Endothelial cell (in vitro differentiated cells): ENCODE measurements around the gene LAG3. TPM values are rescaled to one million over a fixed set of nuclear protein-coding genes. Genes with fewer than 3 reads are reported as not detected.
A peak's percentile ranks its signal among the peaks of the same experiment; 100 is the strongest.

Experiments
- DNase-seq: peaks from one replicate; pipeline ENCODE4 v3.0.0; 2021; ENCODE audit warnings: low spot score
- H3K27ac Mint-ChIP-seq: one replicate; pipeline ENCODE4 v1.8.0; 2021; ENCODE audit warnings: mixed read lengths, inconsistent platforms; ENCODE audit not compliant: unreplicated experiment
- H3K27me3 Mint-ChIP-seq: one replicate; pipeline ENCODE4 v1.8.0; 2021; ENCODE audit warnings: mild to moderate bottlenecking, moderate library complexity, mixed read lengths, inconsistent platforms; ENCODE audit not compliant: unreplicated experiment
- H3K36me3 Mint-ChIP-seq: one replicate; pipeline ENCODE4 v1.8.0; 2021; ENCODE audit warnings: mild to moderate bottlenecking, low read depth, mixed read lengths, inconsistent platforms; ENCODE audit not compliant: unreplicated experiment
- H3K4me1 Mint-ChIP-seq: one replicate; pipeline ENCODE4 v1.8.0; 2021; ENCODE audit warnings: mild to moderate bottlenecking, mixed read lengths, inconsistent platforms; ENCODE audit not compliant: unreplicated experiment
- H3K4me3 Mint-ChIP-seq: one replicate; pipeline ENCODE4 v1.8.0; 2021; ENCODE audit warnings: mild to moderate bottlenecking, mixed read lengths, inconsistent platforms; ENCODE audit not compliant: unreplicated experiment
- H3K9me3 Mint-ChIP-seq: one replicate; pipeline ENCODE4 v1.8.0; 2021; ENCODE audit warnings: mixed read lengths, inconsistent platforms; ENCODE audit not compliant: unreplicated experiment
- total RNA-seq: library from RNA; stranded (reverse); fragmentation: NEBNext Ultra II Directional; extraction: Animal tissue kit (Norgen Biotek cat#: 25700); gene quantifications from one replicate; pipeline ENCODE4 v1.2.1, GENCODE V29; 2021; ENCODE audit not compliant: unreplicated experiment
- TF ChIP-seq, protein P1 (sequence below): fragments of 200-600 bp; sonication (generic); IDR thresholded peaks from one replicate; pipeline ENCODE4 v1.5.0; 2021; ENCODE audit warnings: antibody characterized with exemption; ENCODE audit not compliant: unreplicated experiment

LAG3 gene
- total RNA-seq, 1 donor from 2014 or later, result 7.6 TPM

DNA sequence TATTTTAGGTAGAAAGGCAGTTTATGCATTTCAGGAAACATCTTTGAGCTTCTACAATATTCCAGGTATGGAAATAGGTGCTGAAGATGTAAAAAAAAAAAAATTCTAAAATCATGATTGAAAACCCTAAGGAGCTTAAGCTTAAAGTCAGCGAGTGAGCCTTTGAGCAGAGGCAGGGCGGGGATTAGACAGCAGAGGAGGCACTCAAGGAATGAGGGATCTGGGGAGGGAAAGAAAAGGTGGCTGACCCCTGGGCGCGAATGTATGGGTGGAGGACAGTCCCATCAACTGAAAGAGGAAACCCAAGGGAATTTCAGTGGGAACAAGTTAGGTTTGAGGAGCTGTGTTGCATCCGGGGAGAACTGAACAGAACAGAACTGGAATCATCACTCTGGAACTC lies 12.6 kb upstream of the LAG3 start:
- Mint-ChIP-seq H3K9me3 (no peaks in the 10 kb centered on the region), H3K4me1 (peaks cover 40% of the 10 kb centered on the region), H3K4me3 (peak overlapping the region; percentile 22), H3K36me3 (peaks cover 4% of the 10 kb centered on the region), H3K27ac (peak overlapping the region; percentile 38), H3K27me3 (peaks cover 13% of the 10 kb centered on the region)
- no peak for DNase-seq
- TF ChIP-seq, protein P1, sequence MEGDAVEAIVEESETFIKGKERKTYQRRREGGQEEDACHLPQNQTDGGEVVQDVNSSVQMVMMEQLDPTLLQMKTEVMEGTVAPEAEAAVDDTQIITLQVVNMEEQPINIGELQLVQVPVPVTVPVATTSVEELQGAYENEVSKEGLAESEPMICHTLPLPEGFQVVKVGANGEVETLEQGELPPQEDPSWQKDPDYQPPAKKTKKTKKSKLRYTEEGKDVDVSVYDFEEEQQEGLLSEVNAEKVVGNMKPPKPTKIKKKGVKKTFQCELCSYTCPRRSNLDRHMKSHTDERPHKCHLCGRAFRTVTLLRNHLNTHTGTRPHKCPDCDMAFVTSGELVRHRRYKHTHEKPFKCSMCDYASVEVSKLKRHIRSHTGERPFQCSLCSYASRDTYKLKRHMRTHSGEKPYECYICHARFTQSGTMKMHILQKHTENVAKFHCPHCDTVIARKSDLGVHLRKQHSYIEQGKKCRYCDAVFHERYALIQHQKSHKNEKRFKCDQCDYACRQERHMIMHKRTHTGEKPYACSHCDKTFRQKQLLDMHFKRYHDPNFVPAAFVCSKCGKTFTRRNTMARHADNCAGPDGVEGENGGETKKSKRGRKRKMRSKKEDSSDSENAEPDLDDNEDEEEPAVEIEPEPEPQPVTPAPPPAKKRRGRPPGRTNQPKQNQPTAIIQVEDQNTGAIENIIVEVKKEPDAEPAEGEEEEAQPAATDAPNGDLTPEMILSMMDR, result no peak

DNA sequence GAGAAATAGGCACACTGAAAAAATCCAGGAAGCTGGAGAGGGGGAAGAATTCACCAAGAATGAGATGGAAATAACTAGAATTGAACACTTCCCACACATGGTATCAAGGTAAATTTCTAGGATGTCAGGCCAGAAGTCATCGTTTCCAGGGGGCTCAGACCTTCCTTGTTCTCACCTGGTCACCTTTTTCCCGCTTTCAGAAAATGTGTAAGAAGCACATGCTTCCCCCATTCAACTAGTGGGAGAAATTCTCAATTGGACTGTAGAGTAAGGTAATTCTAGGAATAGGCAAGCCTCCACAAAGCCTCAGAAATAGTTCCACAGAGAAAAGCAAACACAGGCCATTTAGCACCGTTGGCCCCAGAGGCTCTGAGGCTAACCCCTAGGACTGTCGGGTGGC lies 8.9 kb upstream of the LAG3 start:
- peak overlapping the region; percentile 70 for H3K27ac Mint-ChIP-seq
- H3K4me3 Mint-ChIP-seq, result no peak overlapping the region

DNA sequence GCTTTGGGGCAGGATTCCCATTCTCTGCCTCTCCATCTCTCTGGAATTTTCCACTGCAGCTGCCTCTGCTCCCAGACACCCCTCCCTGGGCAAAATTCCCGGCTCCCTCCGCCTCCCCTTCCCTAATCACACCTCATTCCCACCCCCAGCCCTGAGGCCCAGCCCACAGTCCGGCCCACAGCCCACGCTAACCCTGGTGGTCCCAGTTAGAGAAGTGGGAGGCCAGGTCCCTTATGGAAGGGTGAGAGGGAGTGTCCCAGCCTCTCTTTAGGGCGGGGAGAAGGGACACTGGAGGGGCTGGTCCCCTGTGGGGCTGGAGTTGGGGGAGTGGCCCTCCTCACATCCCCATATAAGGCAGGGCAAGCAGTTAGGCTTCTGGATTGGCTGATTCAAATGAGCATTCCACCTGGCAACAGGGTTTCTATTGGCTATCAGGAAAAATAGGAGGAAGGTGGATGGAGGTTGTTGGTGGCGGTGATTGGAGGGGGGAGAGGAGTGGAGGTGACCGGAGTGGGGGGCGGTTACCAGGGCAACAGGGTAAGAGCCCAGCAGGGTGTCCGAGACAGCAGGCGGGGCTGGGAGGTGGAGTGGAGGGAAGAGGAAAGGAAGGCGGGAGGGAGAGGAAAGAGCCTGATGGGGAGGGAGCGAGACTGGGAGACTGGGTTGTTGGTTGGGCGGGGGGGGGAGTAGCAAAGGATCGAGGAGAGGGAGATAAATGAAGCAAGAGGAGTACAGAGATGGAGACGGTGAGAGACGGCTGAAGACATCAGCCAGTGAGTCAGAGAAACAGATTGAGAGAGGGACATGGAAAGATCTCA lies 8.1 kb upstream of the LAG3 start:
- Mint-ChIP-seq H3K9me3 (no peaks in the 10 kb centered on the region), H3K27ac (peak overlapping the region; percentile 90), H3K27me3 (peaks cover 30% of the 10 kb centered on the region), H3K4me1 (peaks cover 48% of the 10 kb centered on the region), H3K36me3 (peaks cover 18% of the 10 kb centered on the region), H3K4me3 (peak overlapping the region; percentile 87)
- DNase-seq, result peak; percentile 80
- TF ChIP-seq, protein P1, result no peak

More for the DNA sequence above, 8.9 kb upstream of the LAG3 start:
- H3K36me3 Mint-ChIP-seq, result peaks cover 11% of the 10 kb centered on the region
- no peaks in the 10 kb centered on the region for H3K9me3 Mint-ChIP-seq
- peaks cover 32% of the 10 kb centered on the region for H3K27me3 Mint-ChIP-seq
- no peak for DNase-seq
- H3K4me1 Mint-ChIP-seq, result peaks cover 46% of the 10 kb centered on the region
- TF ChIP-seq, protein P1, result no peak

DNA sequence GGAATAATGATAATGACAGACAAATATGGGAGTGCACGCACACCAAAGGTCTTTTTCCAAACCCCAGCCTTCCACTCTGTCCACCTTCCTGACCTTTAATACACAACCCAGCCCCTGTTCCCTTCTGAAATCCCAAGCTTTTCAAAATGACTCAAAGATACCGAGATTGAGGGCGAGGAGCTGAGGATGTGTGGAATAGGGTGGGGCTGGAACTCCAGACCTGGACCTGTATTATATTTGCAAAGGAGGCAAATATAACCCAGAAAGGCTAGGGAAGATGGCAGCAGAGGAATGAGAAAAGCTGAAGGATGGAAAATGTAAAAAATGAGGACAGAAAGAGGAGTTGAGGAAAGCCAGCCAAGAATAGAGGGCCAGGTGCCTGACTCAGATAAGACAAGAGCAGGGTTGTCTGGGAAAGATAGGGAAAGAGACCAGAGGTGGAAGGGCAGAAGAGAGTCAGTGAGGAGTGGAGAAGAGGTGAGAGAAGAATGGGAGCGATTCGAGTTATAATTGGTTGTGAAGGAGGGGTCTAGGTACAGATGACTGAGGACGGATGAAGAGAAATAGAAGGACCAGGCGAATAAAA lies 7.2 kb upstream of the LAG3 start:
- Mint-ChIP-seq H3K4me3 (peak overlapping the region; percentile 87), H3K4me1 (peaks cover 51% of the 10 kb centered on the region), H3K27me3 (peaks cover 30% of the 10 kb centered on the region), H3K27ac (peak overlapping the region; percentile 90), H3K9me3 (no peaks in the 10 kb centered on the region), H3K36me3 (peaks cover 18% of the 10 kb centered on the region)
- DNase-seq, result no peak
- TF ChIP-seq, protein P1, result no peak
